Measurements from ENCODE around the gene SLC15A2.

- TF ChIP-seq CTCF (IDR thresholded peaks at IDR 0.05) (no peak), POLR2A (IDR thresholded peaks at IDR 0.05; ENCODE audit: low read depth) (no peak), POLR2AphosphoS5 (IDR thresholded peaks at IDR 0.05) (no peak), EP300 (IDR thresholded peaks at IDR 0.05) (no peak)
Observed at GRCh38 chr3:121914081-121914998, 20.1 kb downstream of the SLC15A2 start.

All from esophagus muscularis mucosa (tissue), 4 donors.